BLaER1 treated with 17β-estradiol and CSF1 and Interleukin-3, amounts not matched to agents 10 nM and 100 nM (cell line): ENCODE results near the gene DPYD.
A peak's percentile ranks its signal among the peaks of the same experiment; 100 is the strongest.

Source experiments
- H3K27ac ChIP-seq, 11 experiments: shearing (Covaris generic); formaldehyde crosslinking; 2 replicates each; pipeline ENCODE4 v1.8.1; 2022
- H3K27me3 ChIP-seq, 11 experiments: shearing (Covaris generic); formaldehyde crosslinking; 2 replicates each; pipeline ENCODE4 v1.8.1; 2022
- H3K36me3 ChIP-seq, 11 experiments: shearing (Covaris generic); formaldehyde crosslinking; 2 replicates each; pipeline ENCODE4 v1.8.1; 2022
- H3K4me1 ChIP-seq, 10 experiments: shearing (Covaris generic); formaldehyde crosslinking; 2 replicates each; pipeline ENCODE4 v1.8.1; 2022
- H3K4me2 ChIP-seq, 11 experiments: shearing (Covaris generic); formaldehyde crosslinking; 2 replicates each; pipeline ENCODE4 v1.8.1; 2022
- H3K4me3 ChIP-seq, 10 experiments: shearing (Covaris generic); formaldehyde crosslinking; 2 replicates each; pipeline ENCODE4 v1.8.1; 2022
- H3K9ac ChIP-seq, 11 experiments: shearing (Covaris generic); formaldehyde crosslinking; 2 replicates each; pipeline ENCODE4 v1.8.1; 2022
- H3K9me3 ChIP-seq, 11 experiments: shearing (Covaris generic); formaldehyde crosslinking; replicated peaks in 1 of 11; 2 replicates each; pipeline ENCODE4 v1.8.1; 2022
- H4K20me1 ChIP-seq, 11 experiments: shearing (Covaris generic); formaldehyde crosslinking; 2 replicates each; pipeline ENCODE4 v1.8.1; 2022
- Cebpa-rat ChIP-seq, 11 experiments: shearing (Covaris generic); IDR thresholded peaks; 2 replicates each; pipeline ENCODE4 v1.8.1; 2022

The DPYD gene

GRCh38 chr1:97841338-97841737 lies 79.5 kb downstream of the DPYD start:
- H3K9ac ChIP-seq, result no peak overlapping the region
- no peak overlapping the region for H3K4me2 ChIP-seq
- no peaks in the 10 kb centered on the region for H3K27me3 ChIP-seq
- H3K4me1 ChIP-seq, result no peaks in the 10 kb centered on the region
- H3K9me3 ChIP-seq, result peaks cover 15 to 20% (median 19%) of the 10 kb centered on the region in 11 experiments
- H3K27ac ChIP-seq, result no peak overlapping the region
- H3K4me3 ChIP-seq, result no peak overlapping the region
- peaks cover 0 to 13% (median 0%) of the 10 kb centered on the region in 11 experiments; a peak in 2 of 22 replicates for H4K20me1 ChIP-seq
- H3K36me3 ChIP-seq, result peaks cover 0 to 25% (median 6%) of the 10 kb centered on the region in 11 experiments; a peak in 10 of 22 replicates
- no peak for TF ChIP-seq Cebpa-rat (IDR thresholded peaks at IDR 0.05)

GRCh38 chr1:97837161-97837560 lies 83.7 kb downstream of the DPYD start:
- peaks cover 0 to 12% (median 5%) of the 10 kb centered on the region in 10 experiments; a peak in 12 of 20 replicates for H3K4me1 ChIP-seq
- no peak overlapping the region for H3K27ac ChIP-seq
- H4K20me1 ChIP-seq, result peaks cover 0 to 20% (median 0%) of the 10 kb centered on the region in 11 experiments; a peak in 3 of 22 replicates
- H3K9me3 ChIP-seq, result no peaks in the 10 kb centered on the region
- TF ChIP-seq Cebpa-rat (IDR thresholded peaks at IDR 0.05), result no peak
- no peak overlapping the region for H3K4me3 ChIP-seq
- no peak overlapping the region for H3K9ac ChIP-seq
- no peak overlapping the region for H3K4me2 ChIP-seq
- no peaks in the 10 kb centered on the region for H3K27me3 ChIP-seq
- no peaks in the 10 kb centered on the region; a peak in 1 of 22 replicates for H3K36me3 ChIP-seq

GRCh38 chr1:97834899-97835298 lies 85.9 kb downstream of the DPYD start:
- no peak for TF ChIP-seq Cebpa-rat (IDR thresholded peaks at IDR 0.05)
- Histone ChIP-seq H3K36me3 (peaks cover 0 to 8% (median 0%) of the 10 kb centered on the region in 11 experiments; a peak in 3 of 22 replicates), H3K4me1 (peaks cover 0 to 30% (median 11%) of the 10 kb centered on the region in 10 experiments; a peak in 12 of 20 replicates), H3K27ac (no peak overlapping the region), H3K4me2 (no peak overlapping the region), H4K20me1 (peaks cover 0 to 29% (median 0%) of the 10 kb centered on the region in 11 experiments; a peak in 3 of 22 replicates), H3K9ac (no peak overlapping the region), H3K4me3 (no peak overlapping the region), H3K27me3 (no peaks in the 10 kb centered on the region), H3K9me3 (no peaks in the 10 kb centered on the region; a peak in 1 of 22 replicates)

GRCh38 chr1:97833881-97834280 lies 87.0 kb downstream of the DPYD start:
- no peak overlapping the region for H3K9ac ChIP-seq
- no peak for TF ChIP-seq Cebpa-rat (IDR thresholded peaks at IDR 0.05)

GRCh38 chr1:97832481-97832880 lies 88.4 kb downstream of the DPYD start:
- TF ChIP-seq Cebpa-rat (IDR thresholded peaks at IDR 0.05), result no peak
- no peak overlapping the region for H3K27ac ChIP-seq

More at GRCh38 chr1:97833881-97834280, 87.0 kb downstream of the DPYD start:
- Histone ChIP-seq H3K27ac (no peak overlapping the region), H4K20me1 (peaks cover 0 to 29% (median 0%) of the 10 kb centered on the region in 11 experiments; a peak in 3 of 22 replicates), H3K9me3 (no peaks in the 10 kb centered on the region; a peak in 1 of 22 replicates), H3K4me2 (no peak overlapping the region), H3K4me3 (no peak overlapping the region), H3K36me3 (peaks cover 0 to 11% (median 0%) of the 10 kb centered on the region in 11 experiments; a peak in 3 of 22 replicates), H3K4me1 (peaks cover 0 to 30% (median 11%) of the 10 kb centered on the region in 10 experiments; a peak in 12 of 20 replicates), H3K27me3 (no peaks in the 10 kb centered on the region)

GRCh38 chr1:97827887-97828286 lies 92.9 kb downstream of the DPYD start:
- Histone ChIP-seq H3K4me3 (no peak overlapping the region), H3K4me1 (peaks cover 0 to 33% (median 17%) of the 10 kb centered on the region in 10 experiments; a peak in 14 of 20 replicates), H3K4me2 (peak overlapping the region in 5 of 11 experiments; percentile 17 to 42 (median 26); a peak in 6 of 22 replicates), H3K27me3 (no peaks in the 10 kb centered on the region), H3K9me3 (no peaks in the 10 kb centered on the region; a peak in 1 of 22 replicates), H4K20me1 (peaks cover 0 to 14% (median 0%) of the 10 kb centered on the region in 11 experiments; a peak in 2 of 22 replicates), H3K9ac (no peak overlapping the region), H3K36me3 (peaks cover 0 to 28% (median 0%) of the 10 kb centered on the region in 11 experiments; a peak in 3 of 22 replicates), H3K27ac (no peak overlapping the region)
- TF ChIP-seq Cebpa-rat (IDR thresholded peaks at IDR 0.05), result no peak

More at GRCh38 chr1:97832481-97832880, 88.4 kb downstream of the DPYD start:
- Histone ChIP-seq H3K27me3 (no peaks in the 10 kb centered on the region), H3K36me3 (peaks cover 0 to 11% (median 0%) of the 10 kb centered on the region in 11 experiments; a peak in 3 of 22 replicates), H3K4me2 (peak overlapping the region in 7 of 11 experiments; percentile 18 to 57 (median 33); a peak in 9 of 22 replicates), H3K9me3 (no peaks in the 10 kb centered on the region; a peak in 1 of 22 replicates), H3K9ac (no peak overlapping the region), H3K4me3 (no peak overlapping the region), H3K4me1 (peaks cover 0 to 38% (median 17%) of the 10 kb centered on the region in 10 experiments; a peak in 14 of 20 replicates), H4K20me1 (peaks cover 0 to 29% (median 0%) of the 10 kb centered on the region in 11 experiments; a peak in 3 of 22 replicates)

- Histone ChIP-seq H3K36me3 (peaks cover 0 to 28% (median 0%) of the 10 kb centered on the region in 11 experiments; a peak in 3 of 22 replicates), H3K4me2 (no peak overlapping the region), H3K27me3 (no peaks in the 10 kb centered on the region), H3K9ac (no peak overlapping the region), H3K4me1 (peaks cover 0 to 23% (median 7%) of the 10 kb centered on the region in 10 experiments; a peak in 10 of 20 replicates), H3K9me3 (no peaks in the 10 kb centered on the region; a peak in 1 of 22 replicates), H3K4me3 (no peak overlapping the region), H3K27ac (no peak overlapping the region), H4K20me1 (peaks cover 0 to 6% (median 0%) of the 10 kb centered on the region in 11 experiments; a peak in 2 of 22 replicates)
- no peak for TF ChIP-seq Cebpa-rat (IDR thresholded peaks at IDR 0.05)
Observed at GRCh38 chr1:97826820-97827219, 94.0 kb downstream of the DPYD start.

GRCh38 chr1:97824624-97825023 lies 96.2 kb downstream of the DPYD start:
- H3K27ac ChIP-seq, result no peak overlapping the region
- no peak for TF ChIP-seq Cebpa-rat (IDR thresholded peaks at IDR 0.05)
- H3K9ac ChIP-seq, result no peak overlapping the region
- no peak overlapping the region for H3K4me2 ChIP-seq
- peaks cover 0 to 23% (median 0%) of the 10 kb centered on the region in 11 experiments; a peak in 2 of 22 replicates for H3K36me3 ChIP-seq
- no peak overlapping the region for H3K4me3 ChIP-seq
- H3K27me3 ChIP-seq, result no peaks in the 10 kb centered on the region
- no peaks in the 10 kb centered on the region for H3K9me3 ChIP-seq
- peaks cover 0 to 19% (median 0%) of the 10 kb centered on the region in 11 experiments; a peak in 3 of 22 replicates for H4K20me1 ChIP-seq
- peaks cover 0 to 8% (median 5%) of the 10 kb centered on the region in 10 experiments; a peak in 10 of 20 replicates for H3K4me1 ChIP-seq

GRCh38 chr1:97824200-97824599 lies 96.6 kb downstream of the DPYD start:
- no peaks in the 10 kb centered on the region for H3K27me3 ChIP-seq
- peaks cover 0 to 8% (median 5%) of the 10 kb centered on the region in 10 experiments; a peak in 10 of 20 replicates for H3K4me1 ChIP-seq
- H3K9ac ChIP-seq, result no peak overlapping the region
- H4K20me1 ChIP-seq, result peaks cover 0 to 21% (median 0%) of the 10 kb centered on the region in 11 experiments; a peak in 3 of 22 replicates
- H3K4me2 ChIP-seq, result no peak overlapping the region
- no peak overlapping the region for H3K4me3 ChIP-seq
- H3K36me3 ChIP-seq, result peaks cover 0 to 23% (median 0%) of the 10 kb centered on the region in 11 experiments; a peak in 2 of 22 replicates
- H3K9me3 ChIP-seq, result no peaks in the 10 kb centered on the region
- H3K27ac ChIP-seq, result no peak overlapping the region
- TF ChIP-seq Cebpa-rat (IDR thresholded peaks at IDR 0.05), result no peak
